Measurements from ENCODE around the gene GDF10.

Gene GDF10

DNA sequence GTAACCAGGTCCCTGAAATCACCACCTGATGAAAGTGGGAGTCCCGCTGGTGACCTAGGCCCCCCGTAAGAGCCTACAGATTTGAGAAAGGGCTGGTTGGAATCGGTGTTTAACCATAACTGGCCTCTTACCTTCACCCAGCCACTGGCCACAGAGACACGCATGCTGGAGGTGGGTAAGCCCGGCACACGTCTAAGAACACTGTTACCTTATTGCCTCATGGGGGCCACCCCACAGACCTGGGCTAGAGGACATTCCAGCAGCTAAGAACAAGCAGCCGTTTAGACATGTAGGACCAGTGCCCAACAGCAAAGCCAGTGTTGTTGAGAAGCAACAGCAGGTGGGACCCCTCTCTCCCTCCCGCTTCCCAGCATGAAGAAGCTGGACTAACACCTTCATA lies 19.8 kb downstream of the GDF10 start:
- CTCF ChIA-PET = interaction anchor here (0.7 to 1.6 kb wide), 2 partner anchors 8 to 42 kb away, joined by 3 to 7 read pairs; no protein-coding TSS in a partner anchor
- Histone ChIP-seq H3K9me3 (ENCODE audit: control insufficient read depth, insufficient read depth, low read depth, low read length) (no peaks in the 10 kb centered on the region), H3K36me3 (ENCODE audit: control insufficient read depth in 2 of 2, insufficient read depth in 1 of 2, low read length in 2 of 2) (no peaks in the 10 kb centered on the region), H3K27ac (ENCODE audit: extremely low read depth, low read depth, low read length) (no peak overlapping the region), H3K4me3 (ENCODE audit: low read depth, low read length) (no peak overlapping the region), H3K4me1 (ENCODE audit: control insufficient read depth, insufficient read depth, low read length) (no peaks in the 10 kb centered on the region)
- POLR2A ChIA-PET = no interaction called here
- TF ChIP-seq KLF7 (tag by site-specific recombination; IDR thresholded peaks at IDR 0.05; ENCODE audit: borderline replicate concordance) = no peak
- no peak for TF ChIP-seq ZIC2 (tag by site-specific recombination; IDR thresholded peaks at IDR 0.05)
- TF ChIP-seq, protein P1, sequence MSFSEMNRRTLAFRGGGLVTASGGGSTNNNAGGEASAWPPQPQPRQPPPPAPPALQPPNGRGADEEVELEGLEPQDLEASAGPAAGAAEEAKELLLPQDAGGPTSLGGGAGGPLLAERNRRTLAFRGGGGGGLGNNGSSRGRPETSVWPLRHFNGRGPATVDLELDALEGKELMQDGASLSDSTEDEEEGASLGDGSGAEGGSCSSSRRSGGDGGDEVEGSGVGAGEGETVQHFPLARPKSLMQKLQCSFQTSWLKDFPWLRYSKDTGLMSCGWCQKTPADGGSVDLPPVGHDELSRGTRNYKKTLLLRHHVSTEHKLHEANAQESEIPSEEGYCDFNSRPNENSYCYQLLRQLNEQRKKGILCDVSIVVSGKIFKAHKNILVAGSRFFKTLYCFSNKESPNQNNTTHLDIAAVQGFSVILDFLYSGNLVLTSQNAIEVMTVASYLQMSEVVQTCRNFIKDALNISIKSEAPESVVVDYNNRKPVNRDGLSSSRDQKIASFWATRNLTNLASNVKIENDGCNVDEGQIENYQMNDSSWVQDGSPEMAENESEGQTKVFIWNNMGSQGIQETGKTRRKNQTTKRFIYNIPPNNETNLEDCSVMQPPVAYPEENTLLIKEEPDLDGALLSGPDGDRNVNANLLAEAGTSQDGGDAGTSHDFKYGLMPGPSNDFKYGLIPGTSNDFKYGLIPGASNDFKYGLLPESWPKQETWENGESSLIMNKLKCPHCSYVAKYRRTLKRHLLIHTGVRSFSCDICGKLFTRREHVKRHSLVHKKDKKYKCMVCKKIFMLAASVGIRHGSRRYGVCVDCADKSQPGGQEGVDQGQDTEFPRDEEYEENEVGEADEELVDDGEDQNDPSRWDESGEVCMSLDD (tag by site-specific recombination; IDR thresholded peaks at IDR 0.05) = no peak
- TF ChIP-seq ZBTB17 (tag by site-specific recombination; IDR thresholded peaks at IDR 0.05) = no peak
- no peak for TF ChIP-seq ZNF324 (tag by site-specific recombination; IDR thresholded peaks at IDR 0.05)
- no peak for TF ChIP-seq SCRT2 (tag by site-specific recombination; IDR thresholded peaks at IDR 0.05)
- TF ChIP-seq ZNF157 (tag by site-specific recombination; IDR thresholded peaks at IDR 0.05) = no peak
- TF ChIP-seq ZNF548 (tag by site-specific recombination; IDR thresholded peaks at IDR 0.05) = no peak
- no peak for TF ChIP-seq SALL2 (tag by site-specific recombination; IDR thresholded peaks at IDR 0.05; ENCODE audit: borderline replicate concordance)
- TF ChIP-seq ZNF585B (tag by site-specific recombination; IDR thresholded peaks at IDR 0.05) = no peak
- no peak for TF ChIP-seq ZNF544 (tag by site-specific recombination; IDR thresholded peaks at IDR 0.05)
- no peak for TF ChIP-seq ZSCAN30 (tag by site-specific recombination; IDR thresholded peaks at IDR 0.05)
- TF ChIP-seq, protein P2, sequence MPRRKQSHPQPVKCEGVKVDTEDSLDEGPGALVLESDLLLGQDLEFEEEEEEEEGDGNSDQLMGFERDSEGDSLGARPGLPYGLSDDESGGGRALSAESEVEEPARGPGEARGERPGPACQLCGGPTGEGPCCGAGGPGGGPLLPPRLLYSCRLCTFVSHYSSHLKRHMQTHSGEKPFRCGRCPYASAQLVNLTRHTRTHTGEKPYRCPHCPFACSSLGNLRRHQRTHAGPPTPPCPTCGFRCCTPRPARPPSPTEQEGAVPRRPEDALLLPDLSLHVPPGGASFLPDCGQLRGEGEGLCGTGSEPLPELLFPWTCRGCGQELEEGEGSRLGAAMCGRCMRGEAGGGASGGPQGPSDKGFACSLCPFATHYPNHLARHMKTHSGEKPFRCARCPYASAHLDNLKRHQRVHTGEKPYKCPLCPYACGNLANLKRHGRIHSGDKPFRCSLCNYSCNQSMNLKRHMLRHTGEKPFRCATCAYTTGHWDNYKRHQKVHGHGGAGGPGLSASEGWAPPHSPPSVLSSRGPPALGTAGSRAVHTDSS (tag by site-specific recombination; IDR thresholded peaks at IDR 0.05) = no peak
- TF ChIP-seq ZFP37 (tag by site-specific recombination; IDR thresholded peaks at IDR 0.05) = no peak
- TF ChIP-seq, protein P3, sequence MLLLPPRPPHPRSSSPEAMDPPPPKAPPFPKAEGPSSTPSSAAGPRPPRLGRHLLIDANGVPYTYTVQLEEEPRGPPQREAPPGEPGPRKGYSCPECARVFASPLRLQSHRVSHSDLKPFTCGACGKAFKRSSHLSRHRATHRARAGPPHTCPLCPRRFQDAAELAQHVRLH (tag by site-specific recombination; IDR thresholded peaks at IDR 0.05) = no peak
- no peak for TF ChIP-seq ZNF394 (tag by site-specific recombination; IDR thresholded peaks at IDR 0.05; ENCODE audit: borderline replicate concordance)
- no peak for TF ChIP-seq KLF1 (tag by site-specific recombination; IDR thresholded peaks at IDR 0.05)

DNA sequence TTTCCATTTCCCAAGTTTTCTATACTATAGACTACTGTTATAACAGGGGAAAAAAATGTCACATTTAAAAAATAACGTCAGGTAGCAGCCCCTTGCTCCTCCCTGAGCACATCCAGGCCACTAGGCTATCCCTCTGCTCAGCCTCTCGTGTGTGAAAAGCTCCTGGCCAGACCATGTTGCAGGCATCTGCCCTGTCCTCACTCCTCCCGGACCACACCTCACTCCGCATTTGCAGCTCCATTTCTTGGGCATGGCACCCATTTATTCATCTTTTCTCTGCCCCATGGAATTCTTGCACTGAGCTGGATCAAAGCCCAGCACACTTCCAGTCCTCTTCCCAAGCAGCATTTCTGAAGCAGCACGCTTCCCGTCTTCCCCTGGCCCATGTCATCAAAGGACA lies 20.8 kb downstream of the GDF10 start:
- H3K9me3 ChIP-seq (ENCODE audit: control insufficient read depth, insufficient read depth, low read depth, low read length) = no peaks in the 10 kb centered on the region
- POLR2A ChIA-PET = no interaction called here
- CTCF ChIA-PET = interaction anchor here (1.6 kb wide), 1 partner anchor 9 kb away, joined by 7 read pairs; no protein-coding TSS in a partner anchor
- H3K36me3 ChIP-seq (ENCODE audit: control insufficient read depth in 2 of 2, insufficient read depth in 1 of 2, low read length in 2 of 2) = no peaks in the 10 kb centered on the region
- H3K4me1 ChIP-seq (ENCODE audit: control insufficient read depth, insufficient read depth, low read length) = no peaks in the 10 kb centered on the region
- H3K4me3 ChIP-seq (ENCODE audit: low read depth, low read length) = no peak overlapping the region
- no peak overlapping the region for H3K27ac ChIP-seq (ENCODE audit: extremely low read depth, low read depth, low read length)
- no peak for TF ChIP-seq ZNF585B (tag by site-specific recombination; IDR thresholded peaks at IDR 0.05)
- TF ChIP-seq, protein P4, sequence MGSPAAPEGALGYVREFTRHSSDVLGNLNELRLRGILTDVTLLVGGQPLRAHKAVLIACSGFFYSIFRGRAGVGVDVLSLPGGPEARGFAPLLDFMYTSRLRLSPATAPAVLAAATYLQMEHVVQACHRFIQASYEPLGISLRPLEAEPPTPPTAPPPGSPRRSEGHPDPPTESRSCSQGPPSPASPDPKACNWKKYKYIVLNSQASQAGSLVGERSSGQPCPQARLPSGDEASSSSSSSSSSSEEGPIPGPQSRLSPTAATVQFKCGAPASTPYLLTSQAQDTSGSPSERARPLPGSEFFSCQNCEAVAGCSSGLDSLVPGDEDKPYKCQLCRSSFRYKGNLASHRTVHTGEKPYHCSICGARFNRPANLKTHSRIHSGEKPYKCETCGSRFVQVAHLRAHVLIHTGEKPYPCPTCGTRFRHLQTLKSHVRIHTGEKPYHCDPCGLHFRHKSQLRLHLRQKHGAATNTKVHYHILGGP (tag by site-specific recombination; IDR thresholded peaks at IDR 0.05) = no peak
- TF ChIP-seq SETDB1 (IDR thresholded peaks at IDR 0.05; ENCODE audit: insufficient read length, low read length) = no peak
- no peak for TF ChIP-seq ZBTB21 (tag by site-specific recombination; IDR thresholded peaks at IDR 0.05)
- no peak for TF ChIP-seq ZNF571 (tag by site-specific recombination; IDR thresholded peaks at IDR 0.05)
- no peak for TF ChIP-seq ZBTB17 (tag by site-specific recombination; IDR thresholded peaks at IDR 0.05)
- TF ChIP-seq TRIM28 (IDR thresholded peaks at IDR 0.05; ENCODE audit: borderline replicate concordance, low read length) = no peak
- TF ChIP-seq ZNF354C (tag by site-specific recombination; IDR thresholded peaks at IDR 0.05; ENCODE audit: borderline replicate concordance, low read depth) = no peak
- TF ChIP-seq KLF16 (tag by site-specific recombination; IDR thresholded peaks at IDR 0.05) = no peak
